Nephron (organoid): ENCODE results near the gene UBXN2A.

ENCODE experiments used
- H3K27ac Mint-ChIP-seq, 3 experiments: 2 replicates each; pipeline ENCODE4 v1.8.0; 2020; ENCODE audit warnings: mixed read lengths in 3 of 3, mild to moderate bottlenecking in 2 of 3, moderate library complexity in 1 of 3
- H3K27me3 Mint-ChIP-seq: 2 replicates; pipeline ENCODE4 v1.8.0; 2021; ENCODE audit warnings: low read depth, mild to moderate bottlenecking, moderate library complexity, mixed read lengths
- H3K36me3 Mint-ChIP-seq: 2 replicates; pipeline ENCODE4 v1.8.0; 2020; ENCODE audit warnings: low read depth, mixed read lengths
- H3K4me1 Mint-ChIP-seq: 2 replicates; pipeline ENCODE4 v1.8.0; 2020; ENCODE audit warnings: mixed read lengths
- H3K4me3 Mint-ChIP-seq, 3 experiments: 2 replicates each; pipeline ENCODE4 v1.8.0; 2020; ENCODE audit warnings: mild to moderate bottlenecking in 3 of 3, mixed read lengths in 3 of 3, moderate library complexity in 2 of 3
- H3K9me3 Mint-ChIP-seq: 2 replicates; pipeline ENCODE4 v1.8.0; 2020; ENCODE audit warnings: mixed read lengths
- TF ChIP-seq, protein P1 (sequence below), 3 experiments: fragments of 200-600 bp; sonication (generic); IDR thresholded peaks; one replicate each; pipeline ENCODE4 v1.5.0; 2021; ENCODE audit warnings: antibody characterized with exemption in 3 of 3; ENCODE audit not compliant: unreplicated experiment in 3 of 3

UBXN2A gene, protein sequence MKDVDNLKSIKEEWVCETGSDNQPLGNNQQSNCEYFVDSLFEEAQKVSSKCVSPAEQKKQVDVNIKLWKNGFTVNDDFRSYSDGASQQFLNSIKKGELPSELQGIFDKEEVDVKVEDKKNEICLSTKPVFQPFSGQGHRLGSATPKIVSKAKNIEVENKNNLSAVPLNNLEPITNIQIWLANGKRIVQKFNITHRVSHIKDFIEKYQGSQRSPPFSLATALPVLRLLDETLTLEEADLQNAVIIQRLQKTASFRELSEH

DNA sequence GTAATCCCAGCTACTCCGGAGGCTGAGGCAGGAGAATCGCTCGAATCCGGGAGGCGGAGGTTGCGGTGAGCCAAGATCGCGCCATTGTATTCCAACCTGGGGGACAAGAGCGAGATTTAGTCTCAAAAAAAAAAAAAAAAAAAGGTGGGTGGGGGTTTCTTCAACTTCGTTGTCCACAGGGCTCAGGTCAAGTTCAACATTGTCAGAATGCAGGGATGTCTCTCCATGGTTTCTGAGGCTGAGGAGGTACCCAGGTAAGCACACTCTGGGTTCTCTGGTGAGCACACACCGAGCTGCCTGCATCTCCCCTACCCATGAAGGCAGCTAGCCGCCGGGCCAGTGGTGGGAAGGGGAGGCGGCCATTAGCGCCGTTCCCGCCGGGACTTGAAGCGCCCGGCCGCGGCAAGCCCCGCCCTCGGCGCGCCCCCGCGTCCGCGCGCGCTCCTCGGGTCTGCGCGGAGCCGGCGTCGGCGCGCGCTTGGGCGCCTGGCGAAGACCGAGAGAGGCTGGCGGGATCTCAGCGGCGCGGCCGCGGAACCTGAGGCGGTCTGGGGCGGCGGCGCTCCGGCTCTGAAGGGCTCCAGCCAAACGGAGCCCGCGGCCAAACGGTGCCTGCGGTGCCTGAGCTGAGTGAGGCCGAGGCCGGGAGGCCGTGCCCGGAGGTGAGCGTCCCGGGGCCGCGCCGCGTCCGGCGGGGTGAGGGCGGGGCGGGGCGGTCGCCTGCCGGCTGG, at the start of gene UBXN2A:
TSS of gene UBXN2A (plus strand) at position 477 of the 731 bp plus-strand sequence. CDS start 17,852 bp downstream, outside the sequence.
- Mint-ChIP-seq H3K9me3 (no peaks in the 10 kb centered on the region), H3K4me1 (peaks cover 35% of the 10 kb centered on the region), H3K27me3 (no peaks in the 10 kb centered on the region), H3K36me3 (peaks cover 17% of the 10 kb centered on the region), H3K4me3 (peak within 1 kb of the TSS; percentile 91 to 94 (median 93)), H3K27ac (peak within 1 kb of the TSS; percentile 88 to 96 (median 95))
- TF ChIP-seq, protein P1, sequence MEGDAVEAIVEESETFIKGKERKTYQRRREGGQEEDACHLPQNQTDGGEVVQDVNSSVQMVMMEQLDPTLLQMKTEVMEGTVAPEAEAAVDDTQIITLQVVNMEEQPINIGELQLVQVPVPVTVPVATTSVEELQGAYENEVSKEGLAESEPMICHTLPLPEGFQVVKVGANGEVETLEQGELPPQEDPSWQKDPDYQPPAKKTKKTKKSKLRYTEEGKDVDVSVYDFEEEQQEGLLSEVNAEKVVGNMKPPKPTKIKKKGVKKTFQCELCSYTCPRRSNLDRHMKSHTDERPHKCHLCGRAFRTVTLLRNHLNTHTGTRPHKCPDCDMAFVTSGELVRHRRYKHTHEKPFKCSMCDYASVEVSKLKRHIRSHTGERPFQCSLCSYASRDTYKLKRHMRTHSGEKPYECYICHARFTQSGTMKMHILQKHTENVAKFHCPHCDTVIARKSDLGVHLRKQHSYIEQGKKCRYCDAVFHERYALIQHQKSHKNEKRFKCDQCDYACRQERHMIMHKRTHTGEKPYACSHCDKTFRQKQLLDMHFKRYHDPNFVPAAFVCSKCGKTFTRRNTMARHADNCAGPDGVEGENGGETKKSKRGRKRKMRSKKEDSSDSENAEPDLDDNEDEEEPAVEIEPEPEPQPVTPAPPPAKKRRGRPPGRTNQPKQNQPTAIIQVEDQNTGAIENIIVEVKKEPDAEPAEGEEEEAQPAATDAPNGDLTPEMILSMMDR (IDR thresholded peaks at IDR 0.05; ENCODE audit: unreplicated experiment in 3 of 3), result no peak

DNA sequence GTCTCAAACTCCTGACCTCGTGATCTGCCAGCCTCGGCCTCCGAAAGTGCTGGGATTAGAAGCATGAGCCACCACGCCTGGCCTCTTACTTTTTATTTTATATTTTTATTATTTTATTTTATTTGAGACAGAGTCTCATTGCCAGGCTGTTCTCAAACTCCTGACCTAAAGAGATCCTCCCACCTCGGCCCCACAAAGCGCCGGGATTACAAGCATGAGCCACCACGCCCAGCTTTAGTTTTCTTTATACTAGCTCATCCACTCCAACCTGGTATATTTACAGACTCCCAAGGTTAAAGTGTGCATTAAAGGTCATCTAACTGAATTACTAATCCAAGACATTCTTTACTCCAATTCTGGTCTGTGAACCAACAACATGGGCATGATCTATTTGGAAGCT, 40.1 kb upstream of the UBXN2A start:
- Mint-ChIP-seq H3K4me1 (peaks cover 11% of the 10 kb centered on the region), H3K9me3 (peaks cover 13% of the 10 kb centered on the region), H3K36me3 (peaks cover 19% of the 10 kb centered on the region), H3K4me3 (no peak overlapping the region), H3K27me3 (no peaks in the 10 kb centered on the region), H3K27ac (no peak overlapping the region)
- TF ChIP-seq, protein P1 (IDR thresholded peaks at IDR 0.05; ENCODE audit: unreplicated experiment in 3 of 3), result no peak

DNA sequence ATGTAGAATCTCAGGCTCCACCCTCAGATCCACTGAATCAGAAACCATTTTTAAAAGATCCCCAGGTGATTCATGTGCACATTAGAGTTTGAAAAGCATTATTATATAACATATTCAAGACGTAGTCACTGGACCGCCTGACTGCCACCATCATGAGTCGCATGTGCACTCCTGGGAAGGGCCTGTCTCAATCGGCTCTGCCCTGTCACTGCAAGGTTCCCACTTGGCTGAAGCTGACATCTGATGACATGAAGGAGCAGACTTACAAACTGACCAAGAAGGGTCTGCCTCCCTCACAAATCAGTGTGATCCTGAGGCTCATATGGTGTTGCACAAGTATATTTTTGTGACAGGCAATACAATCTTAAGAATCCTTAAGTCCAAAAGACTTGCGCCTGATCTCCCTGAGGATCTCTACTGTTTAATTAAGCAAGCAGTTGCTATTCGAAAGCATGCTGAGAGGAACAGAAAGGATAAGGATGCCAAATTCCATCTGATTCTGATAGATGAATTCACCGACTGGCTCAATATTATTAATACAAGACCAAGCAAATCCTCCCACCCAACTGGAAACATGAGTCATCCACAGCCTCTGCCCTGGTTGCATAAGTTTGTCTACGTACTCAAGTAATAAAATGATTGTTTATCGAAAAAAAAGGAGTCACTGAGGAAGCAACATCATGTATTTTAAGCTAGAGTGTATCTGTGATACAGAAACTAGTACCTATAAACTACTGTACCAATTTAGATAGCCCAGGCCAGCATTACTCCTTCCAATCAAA, 39.5 kb upstream of the UBXN2A start:
- Mint-ChIP-seq H3K4me1 (peaks cover 11% of the 10 kb centered on the region), H3K27me3 (no peaks in the 10 kb centered on the region), H3K36me3 (peaks cover 19% of the 10 kb centered on the region)

DNA sequence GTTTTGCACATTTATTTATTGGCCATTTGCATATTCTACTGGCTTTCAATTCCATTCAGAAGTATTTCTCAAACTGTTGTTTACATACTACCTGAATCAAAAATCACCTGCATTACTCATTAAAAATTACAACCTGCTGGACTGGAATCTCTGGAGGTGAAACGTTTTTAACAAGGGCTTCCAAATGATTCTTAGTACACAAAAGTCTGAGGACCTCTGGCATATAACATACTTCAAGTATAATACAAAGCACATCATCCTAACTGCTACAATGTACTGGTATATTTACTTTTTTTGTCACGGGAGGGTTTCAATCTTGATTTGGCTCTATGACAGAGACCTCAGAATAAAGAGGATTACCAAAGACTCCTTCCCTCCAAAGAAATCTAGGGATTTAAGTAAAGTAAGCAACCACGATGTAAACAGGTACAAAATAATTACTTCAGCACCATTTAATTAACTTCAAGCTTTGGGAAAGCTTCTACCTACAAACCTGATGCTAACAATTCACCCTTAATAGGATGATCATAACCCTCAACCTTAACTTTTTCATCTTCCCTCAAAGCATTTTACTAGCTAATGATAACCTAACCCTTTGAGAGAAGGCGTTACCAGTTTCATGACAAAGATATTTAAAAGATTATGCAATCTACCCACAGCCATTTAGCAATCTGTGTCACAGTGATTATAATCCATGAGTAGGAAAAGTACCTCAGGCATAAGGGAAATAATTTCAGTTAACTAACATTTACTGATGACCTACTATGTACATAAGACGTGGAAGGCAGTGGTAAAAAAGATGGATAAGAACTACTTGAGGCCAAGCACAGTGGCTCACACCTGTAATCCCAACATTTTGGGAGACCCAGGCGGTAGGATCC, 38.1 kb upstream of the UBXN2A start:
- Mint-ChIP-seq H3K27ac (no peak overlapping the region), H3K36me3 (peaks cover 13% of the 10 kb centered on the region), H3K4me1 (peaks cover 11% of the 10 kb centered on the region), H3K27me3 (no peaks in the 10 kb centered on the region), H3K9me3 (peaks cover 12% of the 10 kb centered on the region), H3K4me3 (no peak overlapping the region)
- TF ChIP-seq, protein P1 (IDR thresholded peaks at IDR 0.05; ENCODE audit: unreplicated experiment in 3 of 3), result no peak

More for the DNA sequence above, 39.5 kb upstream of the UBXN2A start:
- TF ChIP-seq, protein P1 (IDR thresholded peaks at IDR 0.05; ENCODE audit: unreplicated experiment in 3 of 3), result no peak
- Mint-ChIP-seq H3K4me3 (no peak overlapping the region), H3K9me3 (peaks cover 13% of the 10 kb centered on the region), H3K27ac (no peak overlapping the region)

DNA sequence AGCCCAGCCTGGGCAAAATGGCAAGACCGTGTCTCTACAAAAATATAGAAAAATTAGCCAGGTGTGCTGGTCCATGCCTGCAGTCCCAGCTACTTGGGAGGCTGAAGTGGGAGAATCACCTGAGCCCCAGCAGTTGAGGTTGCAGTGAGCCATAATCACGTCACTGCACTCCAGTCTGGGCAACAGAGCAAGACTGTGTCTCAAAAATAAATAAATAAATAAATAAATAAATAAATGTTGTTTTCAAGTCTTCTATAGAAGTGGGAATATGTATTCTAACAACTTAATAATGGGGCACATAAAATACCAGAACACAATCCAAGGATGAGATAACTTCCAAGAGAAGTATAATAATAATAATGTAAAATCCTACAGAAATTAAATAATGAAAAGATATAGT, 37.2 kb upstream of the UBXN2A start:
- no peak overlapping the region for H3K27ac Mint-ChIP-seq

More for the DNA sequence above, 37.2 kb upstream of the UBXN2A start:
- H3K4me1 Mint-ChIP-seq, result peaks cover 11% of the 10 kb centered on the region
- peaks cover 8% of the 10 kb centered on the region for H3K9me3 Mint-ChIP-seq
- H3K4me3 Mint-ChIP-seq, result no peak overlapping the region
- TF ChIP-seq, protein P1 (IDR thresholded peaks at IDR 0.05; ENCODE audit: unreplicated experiment in 3 of 3), result no peak
- H3K27me3 Mint-ChIP-seq, result no peaks in the 10 kb centered on the region
- peaks cover 12% of the 10 kb centered on the region for H3K36me3 Mint-ChIP-seq
